NCI-H446 treated with DMSO at 0.1 percent for 48 hours (cell line): ENCODE data around the gene DGCR2.
A peak's percentile ranks its signal among the peaks of the same experiment; 100 is the strongest.
"Not testable (repeated sequence)": the region's sequence is repeated elsewhere in the genome, so short reads cannot be mapped to it uniquely, and the experiment has no call there.

Experiments used
- DNase-seq: peaks from one replicate; lab custom pipeline; 2025; lab: John Stamatoyannopoulos, UW

The DGCR2 gene

GRCh38 chr22:19109198-19110063 lies 12.8 kb downstream of the DGCR2 start:
- no peak for DNase-seq

GRCh38 chr22:19108807-19109197 lies 13.4 kb downstream of the DGCR2 start:
- DNase-seq = no peak

DNA sequence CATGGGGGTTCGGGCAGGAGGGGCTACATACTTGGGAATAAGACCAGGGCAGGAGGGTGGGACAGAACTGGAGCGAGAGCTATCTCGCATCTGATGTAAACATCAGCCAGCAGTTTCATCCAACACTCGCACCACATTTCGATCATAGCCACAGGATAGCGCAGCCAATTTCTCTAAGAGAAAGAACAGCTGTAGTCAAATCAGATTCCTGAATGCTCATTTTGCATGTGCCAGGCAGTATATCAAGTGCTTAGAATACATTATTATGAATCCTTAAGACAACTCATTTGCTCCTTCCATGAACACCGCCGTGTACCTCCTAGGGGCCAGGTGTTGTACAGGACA lies 14.5 kb downstream of the DGCR2 start:
- no peak for DNase-seq

DNA sequence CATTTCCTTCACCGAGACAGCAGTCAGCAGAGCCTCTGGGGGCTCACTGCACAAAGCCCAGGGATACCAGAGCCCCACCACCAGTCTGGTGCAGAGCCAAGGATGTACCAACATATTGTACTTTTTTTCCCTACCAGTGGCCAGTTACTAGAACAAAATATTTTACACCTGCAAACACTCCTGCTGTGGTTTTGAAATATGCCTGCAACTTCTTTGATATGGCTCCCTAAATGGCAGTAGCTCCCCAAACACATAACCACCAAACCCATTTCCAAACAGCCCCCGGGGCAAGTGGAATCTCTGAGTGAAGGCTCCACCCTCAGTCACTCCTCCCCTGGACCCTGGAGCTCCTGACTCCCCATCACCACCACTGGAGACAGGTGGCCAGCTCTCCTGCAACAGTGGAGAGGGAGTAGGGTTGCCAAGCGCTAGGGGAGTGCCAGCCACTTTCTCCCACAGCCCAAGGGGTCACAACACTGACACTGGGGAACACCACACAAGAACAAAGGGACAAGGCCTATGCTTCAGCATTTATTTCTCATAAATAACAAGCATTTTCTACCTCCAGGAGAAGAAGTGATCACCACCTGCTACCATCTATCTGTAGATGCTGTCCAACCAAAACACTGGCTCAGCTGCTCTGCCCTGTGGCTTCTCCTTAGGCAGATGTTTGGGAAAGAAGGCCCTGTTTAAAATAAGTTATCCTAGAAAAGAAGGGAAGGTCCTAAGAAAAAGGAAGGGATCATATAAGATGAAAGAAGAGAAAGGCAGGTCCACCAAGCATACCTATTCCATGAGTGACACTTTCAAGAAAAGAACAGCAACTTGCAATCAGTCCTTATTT lies 15.1 kb downstream of the DGCR2 start:
- DNase-seq = no peak

DNA sequence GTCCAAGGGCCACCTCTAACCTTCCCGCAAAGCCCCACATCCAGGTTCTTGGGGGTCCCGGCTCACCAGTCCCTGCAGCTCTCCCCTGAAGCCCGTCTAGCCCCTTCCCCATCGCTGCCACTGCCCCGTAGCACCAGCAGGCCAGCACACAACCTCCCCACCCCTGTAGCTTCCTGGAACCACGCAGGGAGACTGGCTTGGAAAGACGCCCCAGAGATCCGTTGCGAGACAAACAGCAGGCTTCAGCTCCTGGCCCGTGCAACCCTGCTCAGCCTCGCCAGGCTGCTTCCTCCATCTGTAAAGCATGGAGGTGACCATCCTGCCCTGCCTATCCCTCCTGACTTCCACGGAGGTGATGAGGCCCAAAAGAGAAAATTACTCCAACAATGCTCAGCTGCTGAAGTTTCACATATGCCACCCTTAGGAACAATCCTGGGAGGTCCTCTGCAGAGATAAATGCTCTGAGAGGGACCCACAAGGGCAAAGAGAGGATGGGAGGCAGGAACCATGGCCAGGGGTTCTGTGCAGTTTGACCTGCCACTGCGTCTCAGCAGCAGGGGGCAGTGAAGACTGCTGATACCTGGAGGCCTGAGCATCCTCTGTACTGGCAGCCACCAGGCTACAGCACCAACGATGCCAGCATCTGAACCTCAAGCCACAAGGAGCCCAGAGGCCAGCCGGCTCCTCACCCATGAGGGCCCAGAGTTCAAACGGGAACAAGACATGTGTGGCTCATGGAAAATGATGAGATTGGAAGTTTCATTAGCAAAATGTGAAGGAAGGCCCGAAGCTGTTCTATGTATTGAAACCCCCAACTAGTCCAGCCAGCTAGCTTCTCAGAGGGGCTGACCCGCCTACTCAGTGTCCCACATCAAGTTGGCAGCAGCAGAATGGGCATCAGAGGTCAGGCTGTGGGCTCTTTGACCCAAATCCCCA lies 16.1 kb downstream of the DGCR2 start:
- no peak for DNase-seq

DNA sequence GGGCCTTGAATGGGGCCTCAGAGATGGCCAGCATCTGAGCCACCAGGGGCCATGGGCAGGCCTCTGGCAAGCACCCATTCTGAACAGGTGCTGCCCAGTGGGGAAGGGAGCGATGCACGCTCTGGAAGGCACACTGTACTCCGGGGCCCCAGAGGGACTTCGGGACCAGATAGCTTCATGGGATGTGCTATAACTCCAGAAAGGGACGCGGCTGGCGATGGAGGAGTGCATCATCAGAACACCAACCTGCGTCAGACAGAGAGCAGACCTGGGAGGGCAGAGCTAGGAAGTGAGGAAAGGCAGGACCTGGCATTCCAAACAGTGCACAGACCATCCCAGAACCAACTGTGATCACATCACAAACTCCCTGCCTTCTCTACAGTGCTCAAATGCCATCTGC lies 16.8 kb downstream of the DGCR2 start:
- no peak for DNase-seq

- DNase-seq = no peak
These were observed 18.1 kb downstream of the DGCR2 start for GRCh38 chr22:19103880-19104821.

GRCh38 chr22:19098157-19098556 lies 24.1 kb downstream of the DGCR2 start:
- no peak for DNase-seq

DNA sequence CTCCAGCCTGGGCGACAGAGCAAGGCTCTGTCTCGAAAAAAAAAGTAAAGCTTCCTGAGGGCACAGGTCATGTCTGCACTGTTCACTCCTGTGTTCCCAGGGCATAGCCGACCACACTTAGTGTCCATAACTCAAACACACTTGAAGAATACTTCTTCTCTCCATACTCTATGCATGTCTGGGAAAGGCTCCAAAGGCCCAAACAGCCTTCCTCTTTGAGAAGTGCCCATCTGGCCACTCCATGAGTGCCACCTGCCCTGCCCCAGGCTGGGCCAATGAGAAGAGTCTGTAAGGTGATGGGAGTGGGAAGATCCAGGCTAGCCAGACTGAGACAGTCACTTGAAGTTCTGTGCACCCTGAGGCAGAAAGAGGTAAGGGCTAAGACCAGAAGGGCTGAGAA lies 24.7 kb downstream of the DGCR2 start:
- peak; percentile 31 for DNase-seq

- no peak for DNase-seq
These were observed 25.7 kb downstream of the DGCR2 start for GRCh38 chr22:19096555-19096954.

GRCh38 chr22:19094393-19094997 lies 27.7 kb downstream of the DGCR2 start:
- no peak for DNase-seq

DNA sequence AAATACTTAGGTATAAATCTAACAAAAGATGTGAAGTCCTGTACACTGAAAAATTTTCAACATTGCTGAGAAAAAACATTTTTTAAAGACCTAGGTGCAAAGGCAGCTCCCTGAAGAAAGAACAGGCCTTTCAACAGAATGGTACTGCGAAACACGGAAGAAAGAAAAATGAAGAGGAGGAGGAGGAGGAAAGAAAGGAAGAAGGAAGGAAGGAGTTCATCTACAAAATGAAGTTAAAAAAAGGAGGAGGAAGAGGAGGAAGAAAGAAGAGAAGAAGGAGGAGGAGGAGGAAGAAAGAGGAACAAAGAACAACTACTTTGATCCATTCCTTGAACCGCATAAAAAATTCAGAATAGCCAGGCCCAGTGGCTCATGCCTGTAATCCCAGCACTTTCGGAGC lies 29.5 kb downstream of the DGCR2 start:
- no peak for DNase-seq

- no peak for DNase-seq
These were observed 31.6 kb downstream of the DGCR2 start for GRCh38 chr22:19090586-19091127.

- DNase-seq = no peak
These were observed 32.0 kb downstream of the DGCR2 start for GRCh38 chr22:19090183-19090582.

DNA sequence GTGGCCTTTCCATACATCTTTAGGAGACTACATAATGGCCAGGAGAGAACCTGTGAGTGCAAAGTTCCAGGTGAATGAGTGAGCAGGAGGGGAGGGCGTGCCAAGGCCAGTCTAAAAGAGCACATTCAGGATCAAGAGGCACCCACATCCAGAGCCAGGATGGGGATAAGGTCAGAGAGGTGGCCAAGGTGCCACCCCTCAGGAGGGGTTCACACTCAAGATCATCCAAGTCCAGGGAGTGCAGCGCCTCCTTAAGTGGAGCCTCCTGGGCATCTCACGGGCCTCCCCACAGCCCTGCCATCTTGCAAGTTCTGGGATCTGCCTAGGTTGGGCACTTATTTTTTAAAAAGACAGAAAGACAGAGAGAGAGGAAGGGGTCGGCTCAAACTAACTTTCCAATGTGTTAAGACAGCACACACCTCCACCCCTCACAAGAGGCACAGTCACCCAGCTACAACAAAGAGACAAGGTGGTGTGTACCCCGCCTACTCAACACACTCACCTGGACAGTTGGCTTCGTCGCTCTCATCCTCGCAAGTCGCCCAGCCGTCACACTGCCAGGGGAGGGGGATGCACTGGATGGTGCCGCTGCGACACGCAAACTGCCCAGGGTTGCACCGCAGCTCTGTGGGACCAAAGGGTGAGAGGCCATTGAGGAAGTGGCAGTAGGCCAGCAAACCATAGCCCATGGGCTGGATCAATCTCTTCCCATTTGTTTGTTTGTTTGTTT lies 33.2 kb downstream of the DGCR2 start:
- no peak for DNase-seq

DNA sequence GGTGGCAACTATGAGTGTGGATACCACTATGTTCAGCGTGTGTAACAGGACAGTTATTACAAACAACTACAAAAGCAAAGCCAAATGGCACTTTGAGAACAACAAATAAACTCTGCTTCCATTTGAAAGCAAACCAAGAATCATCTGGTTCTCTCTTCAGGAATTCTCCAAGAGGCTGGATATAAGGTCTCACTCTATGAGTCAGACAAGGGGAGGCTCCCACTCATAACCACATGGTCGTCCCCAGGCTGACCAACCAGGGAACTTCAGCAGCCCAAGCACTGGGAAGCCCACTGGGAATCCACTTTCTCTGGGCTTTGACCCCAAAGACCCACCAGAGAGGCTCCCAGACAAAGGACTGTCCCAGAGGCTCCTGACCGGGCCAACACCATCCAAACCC lies 35.3 kb downstream of the DGCR2 start:
- no peak for DNase-seq

- no peak for DNase-seq
These were observed 35.8 kb downstream of the DGCR2 start for GRCh38 chr22:19086417-19086816.

DNA sequence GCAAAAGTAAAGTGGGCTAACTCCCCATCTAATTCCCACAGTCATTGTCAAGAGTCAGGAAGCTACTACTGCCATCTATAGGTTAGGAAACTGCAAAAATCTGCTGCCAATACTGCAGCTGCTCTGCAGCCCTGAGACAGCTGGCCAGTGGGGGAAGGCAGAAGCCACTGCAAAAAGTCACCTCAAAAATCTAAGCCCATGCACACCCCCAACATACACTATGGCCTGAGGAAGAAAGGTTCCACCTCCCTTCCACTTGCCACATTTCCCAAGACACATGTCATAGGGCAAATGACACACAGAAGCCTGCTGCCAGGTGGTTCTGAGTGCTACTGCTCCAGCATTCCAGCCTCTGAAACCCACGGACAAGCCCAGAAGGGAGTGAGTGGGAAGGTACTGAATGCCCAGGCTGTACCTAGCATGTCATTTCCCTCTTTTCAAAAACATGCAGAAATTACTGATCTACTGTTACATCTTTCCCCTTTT lies 36.9 kb downstream of the DGCR2 start:
- peak; percentile 32 for DNase-seq

- not testable (repeated sequence) for DNase-seq
These were observed 37.6 kb downstream of the DGCR2 start for GRCh38 chr22:19084586-19084985.
